ENCODE measurements around the gene PACC1. TPM values are rescaled to one million over a fixed set of nuclear protein-coding genes. Genes with fewer than 3 reads are reported as not detected.
A peak's percentile ranks its signal among the peaks of the same experiment; 100 is the strongest.

Gene PACC1
- total RNA-seq, 1 experiment from 2014 or later, result 14.5 TPM

DNA sequence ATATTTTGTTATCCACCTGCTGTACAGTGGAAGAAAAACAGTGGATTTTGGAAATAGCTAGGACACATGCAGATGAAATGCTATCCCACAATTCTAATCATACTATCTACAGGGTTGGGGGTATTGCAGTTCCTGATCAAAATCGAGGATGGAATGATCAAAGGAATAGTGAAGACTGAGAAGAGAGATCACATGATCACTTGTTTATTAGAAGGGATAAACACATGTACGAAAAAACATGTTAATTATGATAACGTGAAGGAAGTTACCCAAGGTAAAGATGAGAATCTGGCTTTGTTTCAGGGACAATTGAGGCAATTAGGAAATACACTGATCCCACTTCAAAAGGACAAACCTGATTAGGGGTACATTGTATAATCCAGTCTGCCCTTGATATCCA, 9.2 kb upstream of the PACC1 start:
- Histone ChIP-seq H3K9me3 (ENCODE audit: low read depth, low read length, poor library complexity, severe bottlenecking) (no peaks in the 10 kb centered on the region), H3K4me3 (ENCODE audit: low read depth, low read length, poor library complexity, severe bottlenecking) (no peak overlapping the region), H3K36me3 (ENCODE audit: insufficient read depth, low read length, poor library complexity, severe bottlenecking) (no peaks in the 10 kb centered on the region), H3K4me1 (ENCODE audit: insufficient read depth, low read length, poor library complexity, severe bottlenecking) (no peaks in the 10 kb centered on the region), H3K27ac (ENCODE audit: low read depth, low read length, poor library complexity, severe bottlenecking) (no peak overlapping the region), H3K27me3 (replicated peaks; ENCODE audit: insufficient read depth, low read depth, low read length, poor library complexity) (no peaks in the 10 kb centered on the region)
- no peak for DNase-seq (ENCODE audit: low spot score)
- intact Hi-C loops (cut with micrococcal nuclease; ENCODE audit: unreplicated experiment), result no loop called here
- no TSS peak for BruUV-seq (replicated peaks)
- TF ChIP-seq EZH2 (IDR thresholded peaks at IDR 0.05; ENCODE audit: borderline replicate concordance, low read depth, low read length, poor library complexity, severe bottlenecking), result no peak
- TF ChIP-seq CTCF (conservative IDR thresholded peaks at IDR 0.05; ENCODE audit: low read depth, low read length), result no peak
- POLR2A ChIA-PET (ENCODE audit: low non-redundant PET), result no interaction called here
- CTCF ChIA-PET, result no interaction called here

DNA sequence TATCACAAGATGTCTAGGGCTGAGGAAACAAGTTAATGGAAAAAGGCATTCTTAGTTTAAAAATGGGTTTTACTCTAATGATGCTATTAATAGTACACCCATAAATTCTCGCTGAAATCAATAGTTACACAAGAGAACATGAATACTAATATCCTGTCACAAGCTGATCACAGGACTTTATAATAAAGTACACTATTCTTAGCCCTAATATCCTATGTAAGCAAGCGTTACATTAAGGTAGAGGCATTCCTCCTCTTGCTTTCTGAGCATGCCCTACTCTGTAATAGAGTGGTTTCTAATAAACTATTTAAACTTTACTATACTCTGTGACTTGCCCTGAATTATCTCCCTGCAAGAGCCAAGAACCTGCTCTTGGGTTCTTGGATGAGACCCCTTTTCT, 6.5 kb upstream of the PACC1 start:
- H3K4me1 ChIP-seq (ENCODE audit: insufficient read depth, low read length, poor library complexity, severe bottlenecking), result no peaks in the 10 kb centered on the region
- ChIA-PET POLR2A (ENCODE audit: low non-redundant PET) (no interaction called here), CTCF (no interaction called here)
- intact Hi-C loops (cut with micrococcal nuclease; ENCODE audit: unreplicated experiment), result no loop called here
- no peak overlapping the region for H3K4me3 ChIP-seq (ENCODE audit: low read depth, low read length, poor library complexity, severe bottlenecking)
- H3K9me3 ChIP-seq (ENCODE audit: low read depth, low read length, poor library complexity, severe bottlenecking), result no peaks in the 10 kb centered on the region
- no peak overlapping the region for H3K27ac ChIP-seq (ENCODE audit: low read depth, low read length, poor library complexity, severe bottlenecking)
- no peaks in the 10 kb centered on the region for H3K36me3 ChIP-seq (ENCODE audit: insufficient read depth, low read length, poor library complexity, severe bottlenecking)
- no peak for DNase-seq (ENCODE audit: low spot score)
- H3K27me3 ChIP-seq (replicated peaks; ENCODE audit: insufficient read depth, low read depth, low read length, poor library complexity), result no peaks in the 10 kb centered on the region
- TF ChIP-seq CTCF (conservative IDR thresholded peaks at IDR 0.05; ENCODE audit: low read depth, low read length), result no peak
- TF ChIP-seq EZH2 (IDR thresholded peaks at IDR 0.05; ENCODE audit: borderline replicate concordance, low read depth, low read length, poor library complexity, severe bottlenecking), result no peak
- BruUV-seq (replicated peaks), result no TSS peak

DNA sequence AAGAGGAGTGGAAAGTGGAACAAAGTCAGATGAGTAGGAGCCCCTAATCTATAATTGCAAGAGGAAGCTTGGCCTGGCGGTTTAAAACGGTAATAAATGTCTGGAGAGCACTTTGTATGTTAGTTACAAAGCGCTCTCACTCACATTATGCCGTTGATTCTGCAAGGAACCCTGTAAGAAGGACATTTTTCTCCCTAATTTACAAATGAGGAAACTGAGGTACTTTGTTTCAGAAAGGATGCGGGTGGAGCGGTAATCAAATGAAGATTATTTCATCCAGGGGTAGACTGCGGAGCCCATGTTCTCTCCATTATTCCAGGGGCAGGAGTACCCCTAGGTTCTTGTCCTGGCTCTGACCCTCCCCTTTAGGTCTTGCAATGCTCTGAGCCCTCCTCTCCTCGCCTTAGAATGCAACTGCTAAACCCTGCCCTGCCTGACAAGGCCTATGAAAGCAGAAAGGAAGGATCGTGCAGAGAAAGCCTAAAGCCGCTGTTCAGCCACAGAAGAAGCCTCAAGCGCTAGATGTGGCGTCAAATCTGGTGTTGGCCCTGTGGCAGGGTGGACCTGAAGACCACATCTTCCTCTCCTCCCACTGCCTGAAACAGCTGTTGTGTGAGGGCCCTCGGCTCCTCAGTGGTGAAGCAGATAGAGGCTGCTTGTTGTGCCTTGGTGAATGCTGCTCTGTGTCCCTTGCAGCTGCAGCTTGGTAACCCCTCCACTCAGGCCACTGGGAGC, 588 bp upstream of the PACC1 start:
- POLR2A ChIA-PET (ENCODE audit: low non-redundant PET), result no interaction called here
- no peak for DNase-seq (ENCODE audit: low spot score)
- H3K27ac ChIP-seq (ENCODE audit: low read depth, low read length, poor library complexity, severe bottlenecking), result peak overlapping the region; percentile 45
- intact Hi-C loops (cut with micrococcal nuclease; ENCODE audit: unreplicated experiment), result no loop called here
- CTCF ChIA-PET, result no interaction called here
- no peaks in the 10 kb centered on the region for H3K9me3 ChIP-seq (ENCODE audit: low read depth, low read length, poor library complexity, severe bottlenecking)
- peak overlapping the region; percentile 80 for H3K4me3 ChIP-seq (ENCODE audit: low read depth, low read length, poor library complexity, severe bottlenecking)
- no TSS peak for BruUV-seq (replicated peaks)
- H3K4me1 ChIP-seq (ENCODE audit: insufficient read depth, low read length, poor library complexity, severe bottlenecking), result peaks cover 11% of the 10 kb centered on the region
- TF ChIP-seq CTCF (conservative IDR thresholded peaks at IDR 0.05; ENCODE audit: low read depth, low read length), result no peak
- no peak for TF ChIP-seq EZH2 (IDR thresholded peaks at IDR 0.05; ENCODE audit: borderline replicate concordance, low read depth, low read length, poor library complexity, severe bottlenecking)
- peaks cover 6% of the 10 kb centered on the region for H3K36me3 ChIP-seq (ENCODE audit: insufficient read depth, low read length, poor library complexity, severe bottlenecking)
- H3K27me3 ChIP-seq (replicated peaks; ENCODE audit: insufficient read depth, low read depth, low read length, poor library complexity), result no peaks in the 10 kb centered on the region

Measured in A673 (cell line).